SK-N-SH (cell line): ENCODE data around the gene PBX4. TPM values are rescaled to one million over a fixed set of nuclear protein-coding genes. Genes with fewer than 3 reads are reported as not detected.

ENCODE experiments used
- CTCF ChIA-PET: fragments of 300-600, 350-600 bp; formaldehyde crosslinking; extraction: SDS; loops from one replicate; lab custom pipeline; 2021; lab: Yijun Ruan, JAX
- POLR2A ChIA-PET: fragments of 350-600 bp; sonication (Branson Sonifier 250); formaldehyde crosslinking; extraction: SDS; loops from one replicate; lab custom pipeline; 2020; ENCODE audit warnings: antibody characterized with exemption, inconsistent platforms; lab: Yijun Ruan, JAX
- DNase-seq: peaks from one replicate; pipeline ENCODE4 v3.0.0; 2012
- H2AFZ ChIP-seq: fragments of 200-600 bp; sonication (generic); 2 replicates; pipeline ENCODE4 v1.8.1; 2016; ENCODE audit warnings: antibody characterized with exemption, mild to moderate bottlenecking, low read depth
- H3F3A ChIP-seq: fragments of 200-600 bp; sonication (generic); replicated peaks from 2 replicates; pipeline ENCODE3; 2016; ENCODE audit warnings: antibody characterized with exemption, mild to moderate bottlenecking; ENCODE audit not compliant: insufficient read depth
- H3K27ac ChIP-seq, 2 experiments: fragments of 200-500 bp in 1 of 2; fragments of 200-600 bp in 1 of 2; sonication (Bioruptor generic) in 1 of 2; sonication (generic), shearing (Covaris generic) in 1 of 2; 2 replicates each; pipeline versions ENCODE4 v1.5.1 to v1.6.1; 2014 to 2016; ENCODE audit warnings: low read depth in 2 of 2, inconsistent platforms in 1 of 2, low read length in 1 of 2, mild to moderate bottlenecking in 1 of 2, mixed read lengths in 1 of 2
- H3K27me3 ChIP-seq: fragments of 200-600 bp; sonication (generic), shearing (Covaris generic); 2 replicates; pipeline ENCODE4 v1.6.1; 2016; ENCODE audit warnings: mixed run types; ENCODE audit not compliant: insufficient read depth
- H3K36me3 ChIP-seq, 2 experiments: fragments of 200-500 bp in 1 of 2; fragments of 200-600 bp in 1 of 2; sonication (Bioruptor generic) in 1 of 2; sonication (generic) in 1 of 2; replicated peaks in 1 of 2; 2 replicates each; pipeline versions ENCODE3 to v1.5.1; 2014 to 2016; ENCODE audit warnings: low read length in 1 of 2, mild to moderate bottlenecking in 1 of 2; ENCODE audit not compliant: insufficient read depth in 2 of 2, control insufficient read depth in 1 of 2
- H3K4me1 ChIP-seq, 2 experiments: fragments of 200-500 bp in 1 of 2; fragments of 200-600 bp in 1 of 2; sonication (Bioruptor generic) in 1 of 2; sonication (generic), shearing (Covaris generic) in 1 of 2; 2 replicates each; pipeline versions ENCODE4 v1.5.1 to v1.6.1; 2014 to 2016; ENCODE audit warnings: low read depth in 1 of 2, low read length in 1 of 2, mixed run types in 1 of 2; ENCODE audit not compliant: insufficient read depth in 2 of 2, control insufficient read depth in 1 of 2
- H3K4me2 ChIP-seq: fragments of 200-600 bp; sonication (generic), shearing (Covaris generic); 2 replicates; pipeline ENCODE4 v1.6.1; 2017; ENCODE audit warnings: mixed run types
- H3K4me3 ChIP-seq, 2 experiments: fragments of 200-500 bp in 1 of 2; fragments of 200-600 bp in 1 of 2; sonication (Bioruptor generic) in 1 of 2; sonication (generic), shearing (Covaris generic) in 1 of 2; 2 replicates each; pipeline versions ENCODE4 v1.5.1 to v1.8.1; 2014 to 2016; ENCODE audit warnings: low read depth in 2 of 2, inconsistent platforms in 1 of 2, low read length in 1 of 2, mild to moderate bottlenecking in 1 of 2, mixed read lengths in 1 of 2, moderate library complexity in 1 of 2
- H3K79me2 ChIP-seq: fragments of 200-600 bp; sonication (generic); 2 replicates; pipeline ENCODE4 v1.8.1; 2017; ENCODE audit warnings: mild to moderate bottlenecking; ENCODE audit not compliant: insufficient read depth
- H3K9ac ChIP-seq: fragments of 200-600 bp; sonication (generic); 2 replicates; pipeline ENCODE4 v1.6.1; 2017; ENCODE audit warnings: mixed run types
- H3K9me2 ChIP-seq: fragments of 200-600 bp; sonication (generic); 2 replicates; pipeline ENCODE4 v1.6.1; 2017; ENCODE audit warnings: mixed run types
- H3K9me3 ChIP-seq: fragments of 200-600 bp; sonication (generic); 2 replicates; pipeline ENCODE4 v1.6.1; 2017; ENCODE audit warnings: mixed run types, mild to moderate bottlenecking, moderate library complexity
- H4K20me1 ChIP-seq: fragments of 200-600 bp; sonication (generic); 2 replicates; pipeline ENCODE4 v1.6.1; 2017; ENCODE audit warnings: mild to moderate bottlenecking, mixed run types; ENCODE audit not compliant: insufficient read depth
- GATA2 ChIP-seq: sonication (generic); formaldehyde crosslinking; IDR thresholded peaks from 2 replicates; pipeline ENCODE4 v1.5.0; 2020; ENCODE audit warnings: mild to moderate bottlenecking, missing genetic modification reagents
- IRF3 ChIP-seq: fragments of 150-350 bp; IDR thresholded peaks from 2 replicates; pipeline ENCODE4 v1.6.1; 2016; ENCODE audit warnings: mild to moderate bottlenecking, low read depth, low read length
- MAX ChIP-seq: IDR thresholded peaks from 2 replicates; pipeline ENCODE4 v1.4.0; 2012; ENCODE audit warnings: low read depth
- MXI1 ChIP-seq: IDR thresholded peaks from 2 replicates; pipeline ENCODE4 v1.6.1; 2012; ENCODE audit warnings: mild to moderate bottlenecking, low read depth, low read length, improper control_type of control experiment
- PBX3 ChIP-seq: IDR thresholded peaks from 2 replicates; pipeline ENCODE4; 2012
- POLR2AphosphoS5 ChIP-seq: IDR thresholded peaks from 2 replicates; pipeline ENCODE4 v1.6.1; 2012; ENCODE audit warnings: low read depth, low read length
- RFX5 ChIP-seq: IDR thresholded peaks from 2 replicates; pipeline ENCODE4 v1.6.1; 2012; ENCODE audit warnings: mild to moderate bottlenecking, improper control_type of control experiment, low read length
- SMC3 ChIP-seq: IDR thresholded peaks from 2 replicates; pipeline ENCODE4 v1.6.1; 2012; ENCODE audit warnings: low read depth, low read length, improper control_type of control experiment
- TAF1 ChIP-seq: IDR thresholded peaks from 2 replicates; pipeline ENCODE4 v1.6.1; 2012; ENCODE audit warnings: low read depth, mild to moderate bottlenecking, low read length, moderate library complexity, borderline replicate concordance
- WGBS: methylation state at CpG from one replicate; pipeline ENCODE4 v1.1.6; 2017; ENCODE audit warnings: low lambda C conversion rate; 5-methylcytosine and 5-hydroxymethylcytosine counted together
- polyA plus RNA-seq, 3 experiments: library from polyadenylated mRNA; depleted of rRNA; stranded (reverse); fragments of >200 nt; gene quantifications; 2 replicates each; pipeline ENCODE4 v1.2.3, GENCODE V29; 2012

Gene PBX4
- polyA plus RNA-seq, 1 of the 3 experiments (the other 2 are of a cell fraction), result 6.4 TPM

GRCh38 chr19:19527371-19527656 lies 91.2 kb downstream of the PBX4 start:
- peaks cover 51% of the 10 kb centered on the region for H4K20me1 ChIP-seq
- peaks cover 3% of the 10 kb centered on the region for H3F3A ChIP-seq
- no peak overlapping the region for H3K4me2 ChIP-seq
- POLR2A ChIA-PET, result interaction anchor here (2.5 kb wide), 1 partner anchor 11 kb away, joined by 15 read pairs; the partner anchor contains the start of genes NDUFA13 and TSSK6
- H3K36me3 ChIP-seq, result peaks cover 9 to 17% of the 10 kb centered on the region in 2 experiments
- peaks cover 34% of the 10 kb centered on the region for H3K79me2 ChIP-seq
- no peaks in the 10 kb centered on the region for H3K27me3 ChIP-seq
- no peak overlapping the region for H3K4me3 ChIP-seq
- no peaks in the 10 kb centered on the region for H3K9me3 ChIP-seq
- H3K9me2 ChIP-seq, result no peaks in the 10 kb centered on the region
- no peak overlapping the region for H3K27ac ChIP-seq
- DNase-seq, result no peak
- peaks cover 0 to 11% of the 10 kb centered on the region in 2 experiments; a peak in 1 of 4 replicates for H3K4me1 ChIP-seq
- no peak overlapping the region for H3K9ac ChIP-seq
- 96% methylated on average over 9 of the region's 9 CpGs for WGBS
- H2AFZ ChIP-seq, result no peak overlapping the region
- CTCF ChIA-PET, result interaction anchor here (0.9 to 15.3 kb wide), 2 partner anchors 10 to 26 kb away, joined by 3 to 258 read pairs; no protein-coding TSS in a partner anchor
- TF ChIP-seq MXI1, result no peak
- TF ChIP-seq MAX, result no peak
- TF ChIP-seq PBX3, result no peak
- no peak for TF ChIP-seq IRF3
- TF ChIP-seq TAF1, result no peak
- no peak for TF ChIP-seq SMC3
- no peak for TF ChIP-seq POLR2AphosphoS5

- Histone ChIP-seq H3K9ac (no peak overlapping the region), H3K4me1 (peaks cover 0 to 8% of the 10 kb centered on the region in 2 experiments; a peak in 1 of 4 replicates)
- 92% methylated on average over 25 of the region's 28 CpGs for WGBS
- TF ChIP-seq RFX5 (no peak), GATA2 (CRISPR knock-in tag) (no peak)
- TF ChIP-seq, all 33 proteins: peak for 0
- DNase-seq, result no peak
- ChIA-PET POLR2A (no interaction called here), CTCF (interaction anchor here (0.9 to 15.3 kb wide), 2 partner anchors 10 to 27 kb away, joined by 3 to 258 read pairs; no protein-coding TSS in a partner anchor)
- no peaks in the 10 kb centered on the region for H3K9me3 ChIP-seq
- H3K27ac ChIP-seq, result no peak overlapping the region
- no peak overlapping the region for H2AFZ ChIP-seq
- H3K79me2 ChIP-seq, result peaks cover 40% of the 10 kb centered on the region
- H3F3A ChIP-seq, result peaks cover 1% of the 10 kb centered on the region
- no peaks in the 10 kb centered on the region for H3K9me2 ChIP-seq
- H3K4me3 ChIP-seq, result no peak overlapping the region
- H3K36me3 ChIP-seq, result peaks cover 9 to 17% of the 10 kb centered on the region in 2 experiments
- no peak overlapping the region for H3K4me2 ChIP-seq
- H4K20me1 ChIP-seq, result peaks cover 53% of the 10 kb centered on the region
- no peaks in the 10 kb centered on the region for H3K27me3 ChIP-seq
These were observed 91.7 kb downstream of the PBX4 start for GRCh38 chr19:19526581-19527370.
